ENCODE data around the gene KLHDC7A. TPM values are rescaled to one million over a fixed set of nuclear protein-coding genes. Genes with fewer than 3 reads are reported as not detected.
A peak's percentile ranks its signal among the peaks of the same experiment; 100 is the strongest.
"Not testable (repeated sequence)": the region's sequence is repeated elsewhere in the genome, so short reads cannot be mapped to it uniquely, and the experiment has no call there.

Gene KLHDC7A
- 10 to 100 TPM in 3 of 4 donors, under 1 TPM in 1; 0.23 to 12.7 (median 12.0) TPM for polyA plus RNA-seq (ENCODE audit: insufficient read length in 4 of 4)

GRCh38 chr1:18480315-18481189 lies at the start of gene KLHDC7A:
Gene KLHDC7A, plus strand, starts transcription at chr1:18480930. Its CDS starts 52 bp downstream, at chr1:18480982.
- DNase-seq (ENCODE audit: low read depth in 4 of 4, low spot score in 3 of 4) = peak; percentile 50 to 80 (median 67)

- no peak for DNase-seq (ENCODE audit: low read depth in 4 of 4, low spot score in 3 of 4)
These were observed 46.7 kb upstream of the KLHDC7A start for GRCh38 chr1:18434041-18434440.

DNA sequence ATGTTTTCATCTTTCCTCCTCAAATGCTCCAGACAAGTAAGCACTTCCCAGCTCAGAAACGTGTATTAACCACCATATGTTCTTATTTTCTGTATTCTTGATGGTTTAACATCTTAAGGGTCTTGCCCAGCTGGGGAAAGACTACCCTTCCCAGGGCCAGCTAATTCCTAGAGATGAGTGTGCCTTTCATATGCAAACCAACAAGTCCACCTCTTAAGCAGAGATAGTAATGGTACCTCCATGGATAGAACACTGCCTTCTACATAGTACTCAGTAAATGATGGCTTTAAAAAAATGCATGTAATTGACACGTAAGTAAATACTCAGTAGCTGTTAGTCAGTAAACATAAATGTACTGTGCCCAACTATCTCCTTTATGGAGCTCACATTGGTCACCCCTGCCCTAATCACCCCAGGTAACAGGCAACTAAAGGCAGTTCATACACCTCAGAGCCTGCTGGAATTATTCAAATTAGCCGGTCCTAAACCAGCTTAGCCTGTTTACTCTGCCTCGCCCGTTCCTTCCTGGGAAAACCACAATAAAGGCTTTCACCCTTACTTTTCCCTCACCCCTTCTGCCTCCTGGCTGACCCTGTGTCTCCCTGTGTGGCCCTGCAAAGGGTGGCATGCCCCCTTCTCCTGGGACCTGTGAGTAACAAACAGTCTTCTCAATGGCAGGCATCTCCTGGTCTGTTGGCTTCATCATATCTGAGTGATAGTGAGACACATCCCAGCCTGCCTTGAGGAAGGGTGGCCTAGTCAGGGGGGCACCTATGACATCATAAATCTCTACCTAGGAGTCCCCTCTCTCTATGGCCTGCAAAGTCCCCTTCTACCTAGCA lies 40.1 kb upstream of the KLHDC7A start:
- peak in 1 of 4 donors; percentile 16 for DNase-seq (ENCODE audit: low read depth in 4 of 4, low spot score in 3 of 4)

DNA sequence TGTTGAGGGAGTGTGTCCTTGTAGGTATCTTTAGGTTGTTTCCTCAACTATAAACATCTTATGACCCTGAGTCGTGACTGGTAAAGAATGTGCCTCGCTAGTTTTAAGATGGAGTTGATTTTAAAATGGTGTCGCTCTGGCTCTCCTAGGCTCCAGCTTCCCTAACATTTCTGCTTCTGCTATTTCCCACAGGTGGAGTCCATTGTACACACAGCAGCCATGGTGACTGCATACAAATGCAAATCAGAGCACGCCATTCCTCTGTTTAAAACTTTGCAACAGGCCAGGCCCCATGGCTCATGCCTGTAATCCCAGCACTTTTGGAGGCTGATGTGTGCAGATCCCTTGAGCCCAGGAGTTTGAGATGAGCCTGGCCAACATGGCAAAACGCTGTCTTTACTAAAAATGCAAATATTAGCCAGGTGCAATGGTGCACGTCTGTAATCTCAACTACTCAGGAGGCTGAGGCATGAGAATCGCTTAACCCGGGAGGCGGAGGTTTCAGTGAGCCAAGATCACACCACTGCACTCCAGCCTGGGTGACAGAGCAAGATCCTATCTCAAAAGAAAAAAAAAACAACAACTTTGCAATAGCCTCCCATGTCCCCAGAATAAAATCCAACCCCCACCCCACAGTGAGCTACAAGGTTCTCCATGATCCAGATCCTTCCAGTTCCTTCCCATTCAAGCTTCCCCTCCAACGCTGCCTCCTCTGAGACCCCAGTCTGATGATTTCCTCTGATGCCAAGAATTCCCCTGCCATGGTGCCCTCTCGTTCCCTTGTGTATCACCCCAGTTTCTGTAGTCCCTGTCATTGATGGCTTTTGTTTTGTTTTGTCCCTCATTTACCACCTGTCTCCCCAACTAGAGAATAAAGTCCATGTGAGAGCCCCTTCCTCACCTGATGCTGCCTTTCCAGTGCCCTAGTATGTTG lies 36.9 kb upstream of the KLHDC7A start:
- DNase-seq (ENCODE audit: low read depth in 4 of 4, low spot score in 3 of 4) = no peak

GRCh38 chr1:18444563-18444962 lies 36.2 kb upstream of the KLHDC7A start:
- DNase-seq (ENCODE audit: low read depth in 4 of 4, low spot score in 3 of 4) = no peak

DNA sequence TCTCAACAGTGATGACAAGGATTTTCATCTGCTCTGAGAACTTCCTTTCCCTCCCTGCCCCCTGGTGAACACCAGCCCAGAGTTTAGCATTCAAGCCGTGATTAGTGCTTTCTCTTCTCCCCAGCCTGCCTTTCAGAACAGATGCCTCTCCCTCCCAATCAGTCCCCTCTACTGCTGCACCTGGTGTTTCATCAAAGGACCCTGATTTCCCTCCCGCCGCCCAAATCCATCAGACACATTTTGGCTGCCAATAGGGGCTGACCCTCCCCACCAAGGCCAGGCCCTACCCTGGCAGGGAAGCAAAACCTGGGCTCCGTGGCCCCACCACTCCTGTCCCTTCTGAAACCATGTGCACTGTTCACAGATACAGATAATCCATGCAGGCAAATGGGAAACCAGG lies 34.0 kb upstream of the KLHDC7A start:
- DNase-seq (ENCODE audit: low read depth in 4 of 4, low spot score in 3 of 4) = no peak

DNA sequence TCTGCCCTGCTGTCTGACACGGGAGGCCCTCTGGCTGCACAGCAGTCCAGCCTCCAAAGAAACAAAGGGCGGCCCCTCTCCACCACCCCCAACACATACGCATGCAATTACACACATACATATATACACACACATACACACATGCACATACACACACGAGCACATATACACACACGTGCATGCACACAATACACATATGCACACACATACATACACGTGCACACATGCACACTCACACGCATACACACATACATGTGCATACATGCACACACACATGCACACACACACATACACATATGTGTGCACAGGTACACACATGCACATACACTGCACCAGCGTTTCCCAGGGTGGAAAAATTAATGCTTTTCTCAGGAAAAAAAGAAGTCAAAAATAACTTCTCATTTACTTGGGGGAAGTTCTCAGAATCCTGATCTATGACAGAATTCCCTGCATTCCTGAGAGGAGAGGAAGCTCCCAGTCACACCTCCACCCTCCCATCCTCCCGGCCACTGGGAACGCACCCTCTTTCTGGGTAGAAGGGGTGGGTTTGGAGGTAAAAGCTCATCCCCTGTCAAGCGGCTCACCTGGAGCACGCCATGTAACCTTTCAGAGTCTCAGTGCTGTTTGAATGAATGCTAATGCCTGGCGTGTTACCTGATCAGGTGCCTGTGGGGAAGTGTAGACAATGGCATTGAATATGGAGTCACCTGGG lies 33.1 kb upstream of the KLHDC7A start:
- no peak for DNase-seq (ENCODE audit: low read depth in 4 of 4, low spot score in 3 of 4)

DNA sequence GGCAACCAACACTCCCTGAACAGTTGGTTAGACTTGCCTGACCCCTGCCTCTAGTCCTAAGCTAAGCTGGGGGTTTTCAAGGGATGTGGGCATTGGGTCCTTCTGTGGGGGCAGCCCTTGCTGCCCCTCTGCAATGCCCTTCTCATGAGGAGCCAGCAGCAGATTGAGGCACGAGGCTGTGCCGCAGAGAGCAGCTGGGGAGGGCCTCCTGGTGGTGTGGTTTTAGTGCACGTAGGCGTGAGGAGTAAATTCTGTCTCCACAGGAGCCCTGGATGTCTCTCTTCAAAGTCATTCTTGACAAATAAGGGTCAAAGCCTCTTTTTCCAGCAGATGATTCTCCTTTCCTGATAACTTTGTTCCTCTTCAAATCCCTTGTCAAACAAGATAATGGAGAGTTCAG lies 31.8 kb upstream of the KLHDC7A start:
- DNase-seq (ENCODE audit: low read depth in 4 of 4, low spot score in 3 of 4) = no peak

DNA sequence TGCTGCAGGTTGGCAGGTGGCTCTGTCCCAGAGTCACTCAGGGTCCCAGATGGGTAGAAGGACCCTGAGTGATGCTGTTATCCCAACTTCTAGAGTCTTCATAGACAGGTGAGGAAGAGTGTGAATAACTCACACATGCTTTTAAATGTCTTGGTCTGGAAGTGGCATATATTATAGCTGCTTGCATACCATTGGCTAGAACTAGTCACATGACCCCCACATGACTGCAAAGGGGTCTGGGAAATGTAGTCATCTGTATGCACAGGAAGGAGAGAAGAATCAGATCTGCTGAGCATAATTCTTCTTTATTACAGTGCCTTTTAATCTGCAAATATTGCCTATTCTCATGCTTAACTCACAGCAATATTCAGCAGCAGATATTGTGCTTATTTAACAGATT lies 28.2 kb upstream of the KLHDC7A start:
- DNase-seq (ENCODE audit: low read depth in 4 of 4, low spot score in 3 of 4) = no peak

DNA sequence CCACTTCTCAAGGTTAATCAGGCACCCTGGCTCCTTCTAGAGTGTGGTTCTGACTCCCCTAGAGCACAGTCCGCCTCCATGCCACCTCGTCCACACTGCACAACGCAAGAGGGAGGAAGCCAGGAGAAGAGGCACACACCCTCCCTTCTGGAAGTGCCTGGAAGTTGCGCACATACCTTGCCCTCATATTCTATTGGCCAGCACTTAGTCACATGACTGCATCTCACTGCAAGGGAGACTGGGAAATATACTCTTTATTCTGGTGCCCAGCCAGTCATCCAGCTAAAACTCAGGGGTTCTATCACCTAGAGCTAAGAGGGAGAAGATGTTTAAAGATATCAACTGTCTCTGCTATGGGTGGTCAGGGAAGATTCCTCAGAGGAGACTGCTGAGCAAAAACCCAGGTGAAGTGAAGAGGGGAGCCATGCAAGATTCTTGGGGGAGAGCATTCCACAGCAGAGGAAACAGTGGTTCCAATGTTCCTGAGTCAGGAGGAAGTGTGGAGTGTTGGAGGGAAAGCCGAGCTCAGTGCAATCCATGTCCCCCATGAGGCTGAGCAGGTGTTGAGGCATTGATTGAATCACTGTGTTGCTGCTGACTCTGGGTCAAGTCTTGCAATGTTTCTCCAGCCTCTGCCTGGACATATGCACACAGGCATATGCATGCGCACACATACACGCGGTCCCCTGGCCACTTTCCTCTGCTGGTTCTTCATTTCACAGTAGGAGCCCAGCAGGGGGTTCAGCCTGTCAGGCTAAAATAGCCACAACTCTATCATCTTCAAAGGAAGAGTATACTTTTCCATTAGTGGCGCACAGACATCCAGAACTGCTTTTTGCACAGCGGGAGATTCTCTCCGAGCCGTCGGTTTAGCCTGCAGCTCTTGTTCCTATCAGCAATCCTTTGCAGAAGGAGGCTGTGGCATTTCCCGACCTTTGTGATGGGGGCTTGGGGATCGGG lies 22.3 kb upstream of the KLHDC7A start:
- DNase-seq (ENCODE audit: low read depth in 4 of 4, low spot score in 3 of 4) = no peak

DNA sequence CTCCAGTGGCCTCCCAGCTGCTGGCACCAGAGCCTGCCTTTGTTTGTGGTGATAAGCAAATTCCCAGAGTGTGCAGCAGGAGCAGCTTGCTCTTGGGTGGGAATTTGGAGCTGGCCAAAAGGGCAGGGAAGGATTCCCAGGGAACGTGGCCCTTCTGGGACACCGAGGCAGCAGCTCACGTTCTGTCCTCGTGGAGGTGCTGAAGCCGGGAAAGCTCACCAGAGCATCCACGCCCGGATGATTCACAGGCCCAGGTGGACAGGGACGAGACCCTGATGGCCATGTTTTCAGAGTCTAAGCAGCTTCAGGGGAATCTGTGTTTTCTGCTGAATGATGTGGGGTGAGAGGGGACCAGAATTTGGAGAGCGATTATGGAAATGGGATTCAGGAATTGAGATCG lies 19.1 kb upstream of the KLHDC7A start:
- DNase-seq (ENCODE audit: low read depth in 4 of 4, low spot score in 3 of 4) = no peak

GRCh38 chr1:18462517-18462916 lies 18.2 kb upstream of the KLHDC7A start:
- not testable (repeated sequence) for DNase-seq (ENCODE audit: low read depth in 4 of 4, low spot score in 3 of 4)

GRCh38 chr1:18463063-18463462 lies 17.7 kb upstream of the KLHDC7A start:
- no peak for DNase-seq (ENCODE audit: low read depth in 4 of 4, low spot score in 3 of 4)

DNA sequence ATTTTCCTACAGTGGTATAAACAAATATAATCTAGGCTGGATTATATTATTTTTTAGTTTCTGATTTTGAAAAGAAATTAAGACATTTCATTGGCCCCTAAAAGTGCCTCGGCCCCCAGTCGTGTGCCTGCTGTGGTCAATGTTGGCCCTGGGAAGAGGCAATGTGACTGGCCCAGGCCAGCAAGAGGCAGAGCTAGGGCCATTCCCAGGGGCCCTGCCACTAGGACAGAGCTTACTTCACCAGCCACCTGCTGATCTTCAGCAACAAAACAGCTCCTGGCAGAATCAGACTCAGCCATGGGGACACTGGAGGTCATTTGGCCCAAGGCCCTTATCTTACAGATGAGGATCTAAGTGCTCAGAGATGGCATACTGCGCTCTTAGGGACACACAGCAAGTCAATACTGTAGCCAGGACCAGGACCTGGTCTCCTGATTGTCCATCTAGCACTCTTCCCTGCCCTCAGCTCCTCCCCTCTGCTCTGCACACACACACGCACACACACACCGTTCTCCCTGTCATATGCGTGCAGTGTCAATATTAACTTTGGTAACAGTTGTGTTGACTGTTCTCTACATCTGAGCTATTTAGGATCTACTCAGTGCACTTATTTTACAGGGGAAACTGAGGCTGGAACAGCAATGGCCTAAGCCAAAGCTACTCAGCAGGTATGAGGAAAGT lies 16.6 kb upstream of the KLHDC7A start:
- no peak for DNase-seq (ENCODE audit: low read depth in 4 of 4, low spot score in 3 of 4)

GRCh38 chr1:18464665-18465050 lies 16.1 kb upstream of the KLHDC7A start:
- DNase-seq (ENCODE audit: low read depth in 4 of 4, low spot score in 3 of 4) = no peak

DNA sequence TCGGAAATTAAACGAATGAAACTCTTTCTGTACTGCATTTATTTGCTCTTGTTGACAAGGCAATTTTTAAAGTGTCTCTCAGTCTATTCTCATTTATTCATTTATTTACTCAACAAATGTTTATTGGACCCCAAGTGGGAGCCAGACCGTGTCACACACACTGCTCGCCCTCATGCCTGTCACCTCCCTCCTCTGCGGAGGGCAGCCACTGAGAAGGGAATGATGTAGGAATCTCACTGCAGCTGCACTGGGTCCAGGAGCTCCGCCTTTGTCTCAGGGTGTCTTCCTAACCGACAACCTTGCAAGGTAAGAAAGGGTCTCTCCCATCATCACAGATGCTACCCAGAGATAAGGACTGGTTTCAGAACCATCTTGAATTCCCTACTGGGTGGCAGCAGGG lies 14.1 kb upstream of the KLHDC7A start:
- no peak for DNase-seq (ENCODE audit: low read depth in 4 of 4, low spot score in 3 of 4)

DNA sequence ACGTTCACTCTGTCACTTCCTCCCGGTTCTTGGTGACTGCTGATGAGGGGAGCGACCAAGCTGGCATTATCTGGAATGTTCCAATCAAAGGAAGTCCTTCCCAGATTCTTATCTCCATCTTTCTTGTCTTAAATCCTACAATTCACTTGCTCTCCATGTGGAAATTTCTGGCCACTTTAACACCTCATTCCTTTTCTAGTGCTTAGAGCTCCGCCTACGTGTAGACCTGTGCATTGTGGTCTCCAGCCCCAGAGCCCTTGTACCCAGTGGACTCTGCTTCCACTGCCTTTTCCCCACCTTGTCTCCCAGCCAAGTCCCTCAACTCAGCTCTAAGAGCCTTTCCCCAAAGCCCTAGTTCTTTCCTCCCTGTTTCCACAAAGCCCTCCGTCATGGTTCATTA lies 12.2 kb upstream of the KLHDC7A start:
- no peak for DNase-seq (ENCODE audit: low read depth in 4 of 4, low spot score in 3 of 4)

DNA sequence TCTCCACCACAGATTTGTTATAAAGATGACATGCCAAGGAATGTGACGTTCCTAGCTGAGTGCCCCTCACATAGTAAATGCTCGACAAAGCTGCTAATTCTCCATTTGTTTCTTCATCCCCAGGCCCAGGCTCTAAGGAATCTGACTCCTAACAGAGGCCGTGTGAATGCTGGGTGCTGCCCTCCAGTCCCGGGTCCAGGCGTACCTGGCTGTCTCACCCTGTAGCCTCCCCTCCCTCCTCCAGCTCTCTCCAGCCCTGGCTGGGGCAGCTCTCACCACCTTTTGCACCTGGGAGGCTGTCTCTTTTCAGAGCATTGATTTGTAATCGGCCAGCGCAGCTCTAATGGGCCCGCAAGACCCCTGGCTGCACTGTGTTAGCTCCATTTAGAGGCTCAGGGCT lies 11.2 kb upstream of the KLHDC7A start:
- DNase-seq (ENCODE audit: low read depth in 4 of 4, low spot score in 3 of 4) = no peak
